Stimulated activated CD4-positive, alpha-beta T cell treated with anti-CD3 and anti-CD28 coated beads, Interleukin-4, amount 100 ng/mL, for 1 hour (primary cell): ENCODE results near the gene SAAL1.

Experiments
- DNase-seq: peaks from one replicate; pipeline ENCODE4 v3.0.0-alpha.2; 2020

The SAAL1 gene

DNA sequence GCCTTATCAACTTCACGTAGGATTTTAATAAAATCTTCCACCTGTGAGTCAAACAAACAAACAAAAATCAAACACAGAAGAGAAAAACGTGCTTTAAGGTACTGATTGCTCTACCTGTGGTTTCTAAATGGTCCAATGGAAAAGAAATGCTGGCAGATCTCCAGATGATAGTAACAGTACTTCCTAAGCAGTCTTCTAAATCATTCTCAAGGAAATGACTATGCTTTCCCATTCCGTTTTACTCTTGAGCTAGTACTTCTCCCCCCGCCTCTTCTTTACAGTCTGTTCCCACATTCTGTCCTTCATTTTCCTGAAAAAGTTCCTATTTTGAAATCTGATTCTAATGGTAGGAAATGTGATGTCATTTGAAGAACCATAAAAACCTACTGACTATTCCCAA, 25.4 kb downstream of the SAAL1 start:
- DNase-seq: no peak

DNA sequence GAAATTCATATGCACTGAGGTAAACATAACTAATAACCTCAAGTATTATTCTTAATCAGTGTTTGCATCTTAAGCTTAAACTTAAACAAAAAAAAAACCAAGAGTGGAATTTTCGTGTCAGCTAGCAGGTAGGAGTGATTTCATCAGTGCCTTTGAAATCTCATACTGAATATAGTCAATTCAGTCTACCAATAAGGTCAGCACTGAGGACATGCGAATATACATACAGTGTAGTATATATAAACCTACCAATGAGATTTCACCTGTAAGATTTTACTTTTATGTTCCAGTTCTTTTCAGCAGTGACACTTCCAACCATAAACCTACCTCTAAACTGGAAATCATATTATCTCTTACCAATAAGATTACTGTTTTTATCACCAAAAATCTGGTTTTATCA, 27.0 kb downstream of the SAAL1 start:
- DNase-seq: no peak

DNA sequence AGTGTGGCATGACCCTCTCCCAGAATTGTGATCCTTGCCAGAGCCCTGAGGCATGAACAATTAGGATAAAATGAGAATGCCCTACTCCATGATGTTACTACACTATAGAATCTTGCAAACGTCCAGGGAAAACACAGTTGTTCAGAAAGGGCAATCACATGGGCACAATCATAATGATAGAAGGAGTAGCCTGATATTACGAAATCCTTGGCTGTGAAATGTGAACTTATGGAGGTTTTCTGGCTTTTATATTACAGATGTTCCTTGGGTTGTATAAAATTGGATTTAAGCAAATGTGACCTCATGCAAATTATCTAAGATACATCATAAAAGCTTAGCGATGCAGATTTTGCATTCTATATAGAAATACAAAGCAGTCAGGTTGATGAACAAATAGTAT, 30.4 kb downstream of the SAAL1 start:
- DNase-seq: no peak

DNA sequence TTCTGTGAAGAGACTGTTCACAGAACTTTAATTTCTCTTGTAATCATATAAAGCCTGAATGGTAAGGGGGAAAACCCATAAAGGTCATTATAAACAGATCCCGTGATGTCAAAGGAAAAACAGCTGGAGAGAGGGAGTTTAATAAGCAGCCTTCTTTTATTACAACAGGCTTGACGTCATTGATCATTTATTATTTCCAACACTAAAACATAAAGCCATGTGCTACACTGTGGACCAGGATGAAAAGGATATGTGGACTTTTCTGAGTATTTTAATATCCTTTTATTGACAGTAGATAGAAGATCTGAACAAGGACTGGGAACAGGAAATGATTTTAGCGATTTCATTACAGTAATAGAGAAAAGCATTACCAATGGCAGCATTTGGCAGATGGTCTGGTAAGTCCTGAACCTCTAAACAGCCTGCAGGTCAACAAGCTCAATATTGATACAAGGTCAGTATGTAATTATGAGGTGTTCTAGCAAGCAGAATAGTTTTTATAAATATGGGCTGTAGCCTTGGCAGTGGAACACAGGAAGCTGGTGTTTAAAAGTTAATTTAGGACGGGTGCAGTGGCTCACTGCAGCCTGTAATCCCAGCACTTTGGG, 34.7 kb downstream of the SAAL1 start:
- DNase-seq: no peak

DNA sequence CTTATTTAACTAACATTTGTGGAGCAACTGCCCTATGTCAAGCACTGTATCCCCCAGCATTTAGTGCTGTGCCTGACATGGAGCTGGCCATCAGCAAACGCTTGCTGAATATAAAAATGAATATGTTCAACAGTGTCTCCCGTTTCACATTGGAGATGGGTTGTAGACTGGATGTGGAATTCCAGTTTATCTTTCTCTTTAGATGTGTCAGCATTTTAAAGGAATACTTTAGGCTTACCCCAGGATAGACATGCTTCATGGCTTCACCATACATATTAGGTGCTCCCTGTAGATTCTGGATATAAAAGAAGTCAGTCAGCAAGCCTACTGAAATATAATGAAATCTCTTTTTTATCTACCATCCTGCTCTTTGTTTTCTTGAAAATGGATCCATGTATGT, 38.5 kb downstream of the SAAL1 start:
- DNase-seq: no peak

DNA sequence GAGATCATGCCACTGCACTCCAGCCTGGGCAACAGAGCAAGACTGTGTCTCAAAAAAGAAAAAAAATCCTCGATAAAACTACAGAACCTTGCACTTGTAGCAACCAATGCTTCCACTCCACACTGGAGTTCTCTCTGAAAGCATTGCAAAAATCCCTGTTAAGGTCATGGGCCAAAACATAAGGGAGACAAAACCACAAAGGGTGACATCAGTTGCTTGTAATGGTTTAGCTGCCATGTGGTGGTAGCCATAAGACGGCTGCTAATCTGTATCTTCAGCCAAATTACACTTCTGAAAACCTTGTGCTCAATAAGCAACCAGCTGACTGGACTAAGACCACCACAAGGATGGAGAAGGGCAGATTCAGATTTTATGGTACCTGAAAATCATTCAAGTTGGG, 39.3 kb downstream of the SAAL1 start:
- DNase-seq: no peak

DNA sequence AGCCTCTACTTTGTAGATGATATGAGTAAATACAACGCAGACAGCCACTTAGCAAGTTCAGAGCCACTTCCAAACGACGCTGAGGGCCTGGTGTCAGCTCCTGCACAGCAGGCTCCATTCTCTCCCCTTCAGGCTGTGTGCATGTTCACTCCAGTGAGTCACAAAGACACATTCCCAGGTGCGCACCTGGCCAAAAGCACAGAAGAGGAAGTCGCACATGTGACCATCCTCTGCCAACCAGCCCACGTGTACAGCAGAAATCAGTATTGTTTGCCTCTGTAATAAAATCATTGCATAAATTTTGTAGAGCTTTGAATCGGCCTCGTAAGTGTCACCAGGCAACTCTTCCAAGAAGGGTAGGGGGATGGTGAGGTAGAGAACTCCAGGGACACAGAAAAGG, 40.3 kb downstream of the SAAL1 start:
- no peak for DNase-seq

DNA sequence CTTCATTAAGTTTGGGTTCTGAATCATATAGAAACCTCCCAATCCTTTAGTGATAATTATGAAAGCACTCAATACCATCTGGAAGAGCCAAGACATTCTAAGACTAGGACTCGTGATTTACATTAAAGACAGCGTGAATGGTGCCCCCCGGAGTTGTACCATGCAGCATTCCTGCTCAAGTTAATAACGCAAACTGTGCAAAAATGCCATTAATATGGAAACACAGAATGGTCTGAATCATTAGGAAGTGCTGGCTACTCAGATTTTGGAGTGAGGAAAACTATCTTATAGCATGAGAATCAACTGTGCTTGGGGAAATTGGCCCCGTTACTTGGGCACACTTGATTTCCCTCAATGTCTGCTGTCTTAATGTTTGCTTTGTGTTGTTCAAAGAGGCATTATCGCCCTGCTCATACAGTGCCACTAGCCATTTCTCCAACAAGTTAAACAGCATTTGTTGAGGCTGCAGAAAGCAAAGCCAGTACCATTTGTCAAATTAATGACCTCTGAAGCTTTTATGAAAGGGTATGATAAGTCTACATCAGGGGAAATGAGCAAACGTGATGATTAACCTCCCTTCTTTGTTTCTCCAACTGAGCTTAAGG, 41.3 kb downstream of the SAAL1 start:
- DNase-seq: no peak

DNA sequence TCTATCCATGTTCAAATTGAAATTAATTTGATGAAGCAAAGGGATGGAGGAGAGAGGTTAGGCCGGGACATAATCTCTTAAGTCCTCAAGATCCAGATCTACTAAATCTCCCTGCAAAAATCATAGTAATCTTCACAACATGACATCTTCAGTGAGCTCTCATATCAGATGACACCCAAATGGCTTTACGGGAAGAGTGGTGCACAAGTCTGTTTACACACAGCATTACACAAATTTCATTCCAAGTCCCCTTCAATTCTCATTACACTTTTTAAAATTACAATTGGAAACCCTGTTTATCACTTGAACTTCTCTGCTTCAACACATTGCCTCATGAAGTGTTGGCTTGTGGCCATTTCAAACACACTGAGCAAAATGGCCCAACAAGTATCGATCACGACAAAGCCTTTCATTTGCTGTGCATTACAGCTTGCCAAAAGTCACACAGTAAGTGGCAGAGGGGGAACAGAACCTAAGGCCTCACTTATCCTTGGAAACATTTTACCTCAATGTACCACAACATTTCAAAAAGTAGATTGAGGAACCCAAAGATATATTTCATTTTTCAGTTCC, 41.9 kb downstream of the SAAL1 start:
- DNase-seq: no peak

DNA sequence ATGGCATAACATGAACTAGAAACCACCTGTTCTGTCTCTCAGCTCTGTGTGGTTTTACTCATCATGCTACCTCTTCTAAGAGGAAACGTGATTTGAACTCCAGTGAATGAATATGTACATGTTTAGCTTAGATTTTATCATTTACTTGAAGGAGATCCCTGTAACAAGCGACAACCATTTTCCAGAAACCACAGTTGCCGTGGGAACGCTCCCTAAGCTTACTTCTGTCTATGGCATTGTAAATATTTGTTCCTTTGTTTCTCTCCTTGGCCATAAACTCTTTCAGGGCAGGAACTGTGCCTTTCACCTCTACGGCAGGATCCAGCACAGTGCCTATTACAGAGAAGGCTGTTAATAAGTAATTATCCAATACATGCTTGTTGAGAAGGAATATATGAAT, 42.8 kb downstream of the SAAL1 start:
- no peak for DNase-seq

DNA sequence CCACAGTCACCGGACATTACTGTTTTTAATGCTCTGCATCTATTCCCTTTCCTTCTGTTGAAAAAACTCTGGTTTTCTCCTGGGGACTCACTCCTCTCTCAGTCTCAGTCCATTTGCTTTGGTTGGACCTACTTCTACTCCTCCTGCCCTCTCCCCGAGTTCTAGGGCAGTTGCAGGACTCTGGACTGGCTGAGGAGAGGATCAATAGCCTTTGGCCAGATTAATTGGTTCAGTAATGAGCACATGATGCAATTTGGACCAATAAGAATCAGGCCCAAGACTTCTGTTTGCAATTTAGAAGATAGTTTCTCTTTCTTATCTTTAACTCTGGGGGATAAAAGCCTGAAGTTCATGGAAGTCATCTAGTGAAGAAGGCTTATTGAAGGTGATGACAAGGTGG, 44.5 kb downstream of the SAAL1 start:
- DNase-seq: no peak

DNA sequence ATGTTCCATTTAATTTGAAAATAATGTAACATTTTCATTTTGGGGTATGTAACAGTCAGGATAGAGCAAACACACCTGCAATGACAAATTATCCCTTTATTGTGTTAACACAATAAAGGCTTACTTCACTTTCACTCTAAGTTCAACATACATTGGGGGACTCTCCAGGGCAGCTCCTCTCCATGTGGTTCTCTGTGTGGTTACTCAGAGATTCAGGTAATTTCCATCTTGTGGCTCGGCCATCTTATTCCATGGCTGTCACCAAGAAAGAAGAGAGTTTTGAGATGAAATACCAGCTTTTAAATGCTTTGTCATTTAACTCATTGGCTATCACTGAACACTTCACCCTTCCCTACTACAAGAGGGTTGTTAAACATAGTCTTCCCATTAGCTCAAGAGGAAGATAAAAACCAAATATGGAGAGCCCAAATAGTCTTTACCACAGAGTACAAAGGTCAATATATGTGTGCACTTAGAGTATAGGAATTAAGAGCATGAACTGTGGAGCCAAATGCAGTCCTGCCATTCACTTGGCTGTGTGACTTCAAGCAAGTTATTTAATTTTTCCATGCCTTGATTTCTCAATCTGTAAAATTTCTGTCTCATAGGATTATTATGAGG, 49.2 kb downstream of the SAAL1 start:
- DNase-seq: no peak

DNA sequence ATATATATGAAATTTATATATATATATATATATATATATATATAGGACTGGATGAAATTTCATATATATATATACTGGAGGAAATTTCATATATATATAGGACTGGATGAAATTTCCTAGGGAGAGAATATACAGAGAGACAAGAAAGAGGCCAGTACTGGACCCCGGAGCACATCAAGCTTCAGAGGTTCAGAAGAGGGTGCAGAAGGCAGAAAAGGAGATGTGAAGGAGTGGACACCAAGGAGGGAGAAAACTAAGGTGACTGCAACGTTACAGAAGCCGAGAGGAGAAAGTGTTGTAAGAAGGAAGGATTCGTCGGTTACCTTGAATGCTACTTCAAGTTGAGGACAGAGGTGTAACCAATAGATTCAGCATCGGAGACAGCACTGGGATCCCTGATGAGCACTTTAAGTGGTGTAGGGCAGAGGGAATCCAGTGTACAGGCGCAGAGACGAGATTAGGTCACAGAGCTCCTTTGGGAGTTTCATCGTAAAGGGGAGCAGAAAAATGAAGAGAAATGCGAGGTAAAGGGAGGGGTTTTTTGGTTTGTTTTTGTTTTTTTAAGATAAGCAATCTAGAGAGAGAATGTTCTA, 51.3 kb downstream of the SAAL1 start:
- no peak for DNase-seq

DNA sequence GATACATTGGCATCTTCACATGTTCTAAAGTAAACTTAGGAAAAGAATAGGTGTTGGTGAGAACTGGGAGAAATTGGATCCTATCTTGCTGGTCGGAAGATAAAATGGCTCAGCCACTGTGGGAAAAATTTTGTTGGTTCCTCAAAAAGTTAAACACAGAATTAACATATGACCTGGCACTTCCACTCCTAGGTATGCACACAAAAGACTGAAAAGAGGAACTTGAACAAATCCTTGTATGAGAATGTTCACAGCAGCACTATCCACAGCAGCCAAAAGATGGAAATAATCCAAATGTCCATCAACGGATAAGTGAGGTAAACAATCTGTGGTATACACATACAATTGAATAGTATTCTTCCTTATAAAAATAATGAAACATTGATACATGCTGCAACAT, 55.0 kb downstream of the SAAL1 start:
- DNase-seq: no peak

DNA sequence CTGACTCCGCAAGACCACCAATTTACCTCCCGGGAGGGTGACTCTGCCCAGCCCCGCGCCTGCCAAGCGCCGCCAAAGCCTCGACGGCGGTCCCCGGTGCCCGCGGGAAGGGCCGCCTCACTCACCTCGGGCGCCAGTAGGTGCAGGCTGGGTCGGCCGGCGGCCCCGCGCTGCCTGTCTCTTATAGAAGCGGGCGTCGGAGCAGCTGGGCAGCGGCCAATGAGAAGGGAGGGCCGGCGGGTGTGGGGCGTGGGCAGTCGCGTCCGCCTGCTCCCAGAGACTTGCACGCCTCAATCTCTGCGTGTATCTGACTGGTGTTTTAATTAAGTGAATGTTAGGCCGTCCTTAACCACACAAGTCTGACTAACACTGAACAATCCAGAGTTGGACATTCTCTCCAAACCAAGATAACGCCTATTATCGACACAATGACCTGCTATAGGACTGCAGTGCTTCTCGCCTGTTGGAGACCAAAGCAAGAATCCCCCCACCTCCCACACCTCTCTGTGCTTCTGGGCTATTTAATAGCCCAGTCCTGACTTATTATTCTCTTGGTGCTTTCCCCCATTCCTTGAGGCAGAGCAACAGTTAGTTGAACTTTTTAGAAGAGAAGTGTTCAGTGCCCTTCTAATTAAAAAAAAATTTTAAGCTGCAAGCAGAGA, 59.6 kb downstream of the SAAL1 start, which contains the start of gene TPH1:
TSS of gene TPH1 (minus strand) at position 154 of the 662 bp plus-strand sequence. CDS start 5,507 bp downstream, outside the sequence.
- DNase-seq: no peak

DNA sequence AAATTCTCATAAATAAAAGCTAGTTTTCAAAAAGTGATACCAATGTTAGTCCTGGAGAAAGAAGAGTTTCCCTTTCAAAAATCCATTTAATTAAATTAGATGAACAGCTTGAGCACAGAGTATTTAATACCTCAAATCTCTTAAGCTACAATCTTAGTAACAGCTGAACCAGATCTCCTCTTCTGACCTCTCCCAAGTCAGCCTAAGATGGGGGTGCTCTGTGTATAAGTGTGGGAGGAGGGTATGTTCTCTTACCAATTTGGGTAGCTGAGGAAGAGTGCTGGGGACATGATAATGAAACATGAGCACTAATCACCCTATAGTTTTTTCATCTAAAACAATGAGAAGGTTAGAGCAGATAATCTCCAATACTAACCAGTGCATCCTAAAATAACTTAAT, 69.4 kb downstream of the SAAL1 start:
- no peak for DNase-seq
